HG03354 (cell line): ENCODE results near the gene RIMBP2.

Experiments used
- ATAC-seq: cut with Tn5 transposase; IDR thresholded peaks from one replicate; pipeline ENCODE4 v1.9.1; 2021; ENCODE audit warnings: mild to moderate bottlenecking; ENCODE audit not compliant: unreplicated experiment, poor library complexity, severe bottlenecking

Gene RIMBP2

DNA sequence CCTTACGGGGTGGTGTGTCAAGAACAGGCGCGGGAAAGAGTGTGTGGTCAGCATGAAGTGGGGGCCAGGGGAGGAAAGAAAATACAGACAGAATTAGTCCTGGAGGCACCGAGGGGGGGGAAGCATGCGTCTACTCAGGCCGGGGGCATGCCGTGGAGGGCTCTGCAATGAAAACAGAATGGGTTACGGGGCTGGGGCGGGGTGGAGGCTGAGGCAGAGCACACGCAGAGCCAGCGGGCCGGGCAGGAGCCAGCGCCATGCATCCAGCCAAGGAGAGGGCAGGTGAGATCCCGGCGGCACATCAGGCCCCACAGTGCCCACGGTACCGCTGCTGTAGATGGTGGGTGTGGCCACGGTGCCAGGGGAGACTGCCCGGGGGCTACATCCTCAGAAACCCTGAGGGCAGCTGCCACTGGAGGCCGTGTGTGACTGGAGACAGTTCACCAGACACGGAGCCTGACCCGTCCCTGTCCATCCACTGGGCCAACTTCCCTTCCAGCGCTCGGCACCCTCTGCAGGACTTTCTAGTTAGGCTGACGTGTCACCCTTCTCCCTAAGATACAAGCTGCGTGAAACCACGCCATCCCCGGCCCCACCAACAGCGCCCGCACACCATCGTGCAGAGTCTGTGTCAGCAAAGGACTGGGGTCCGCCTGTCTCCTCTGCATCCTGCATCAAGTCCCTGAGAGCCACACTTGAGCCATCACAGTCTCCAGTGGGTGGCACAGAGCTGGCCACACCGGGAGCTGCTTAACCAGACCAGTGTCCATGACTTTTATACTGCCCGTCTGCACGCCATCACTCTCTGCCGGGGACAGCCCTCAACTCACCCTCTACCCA lies 291.0 kb downstream of the RIMBP2 start:
- no peak for ATAC-seq

DNA sequence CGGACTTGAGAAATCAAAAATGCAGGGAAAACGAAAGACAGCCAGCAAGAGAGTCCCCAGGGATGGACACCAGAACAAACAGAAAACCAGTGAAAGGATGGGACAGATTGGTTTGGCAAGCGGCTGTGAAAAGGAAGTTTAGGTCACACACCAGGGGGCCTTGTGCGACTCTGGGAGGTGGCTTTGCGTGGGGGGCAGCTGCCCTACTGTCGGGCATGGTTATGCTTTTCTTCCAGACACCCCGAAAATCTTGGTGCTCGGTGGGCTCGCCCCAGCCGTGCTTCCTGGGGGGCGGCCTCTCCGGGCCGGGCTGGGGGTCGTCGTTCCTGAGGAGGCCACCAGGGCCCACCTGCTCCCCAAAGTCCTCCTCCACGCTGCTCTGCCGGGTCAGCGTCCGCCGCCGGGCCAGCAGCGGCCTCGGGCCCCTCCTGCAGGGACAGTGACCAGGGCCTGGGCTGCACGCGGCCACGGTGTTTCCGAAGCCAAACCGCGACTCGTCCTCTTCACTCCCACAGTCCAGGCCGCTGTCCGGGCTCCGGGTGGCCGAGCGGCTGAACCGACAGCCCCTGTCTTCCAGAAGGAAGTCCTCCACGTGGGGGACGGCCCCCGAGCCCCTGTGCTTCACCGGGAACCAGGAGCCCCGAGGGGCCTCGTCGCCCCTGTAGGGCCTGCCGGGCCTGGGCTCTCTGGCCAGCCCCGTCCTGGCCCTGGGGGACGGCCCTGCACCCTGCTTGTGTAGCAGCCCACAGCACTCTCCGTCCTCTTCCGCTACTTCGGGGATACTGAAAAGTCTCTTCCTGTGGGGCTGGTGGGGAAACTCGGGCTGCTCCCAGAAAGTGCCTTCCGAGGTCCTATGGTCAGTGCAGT lies 291.9 kb downstream of the RIMBP2 start:
- ATAC-seq, result no peak

GRCh38 chr12:130423136-130423535 lies 293.0 kb downstream of the RIMBP2 start:
- no peak for ATAC-seq

- ATAC-seq, result no peak
Observed at GRCh38 chr12:130422676-130423075, 293.4 kb downstream of the RIMBP2 start.

GRCh38 chr12:130421896-130422295 lies 294.2 kb downstream of the RIMBP2 start:
- ATAC-seq, result no peak

GRCh38 chr12:130420071-130420470 lies 296.0 kb downstream of the RIMBP2 start:
- no peak for ATAC-seq

DNA sequence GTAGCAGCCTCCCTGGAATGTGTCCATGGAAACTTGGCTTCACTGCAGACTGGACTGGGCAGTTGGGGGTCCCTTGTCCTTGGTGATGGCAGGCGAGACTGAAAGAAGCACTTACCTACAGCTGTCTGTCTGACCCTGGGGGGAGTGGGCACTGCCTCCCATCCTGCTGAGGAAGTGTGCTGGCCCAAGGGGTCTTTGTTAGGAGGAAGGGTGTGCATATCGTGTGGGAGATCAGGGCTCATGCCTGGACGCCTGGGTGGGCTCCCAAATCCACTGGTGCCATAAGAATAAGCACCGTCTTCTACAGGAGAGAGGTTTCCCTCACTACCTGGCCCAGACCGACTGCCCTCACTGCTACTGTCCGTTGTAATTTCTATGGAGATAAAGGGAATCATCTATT lies 297.0 kb downstream of the RIMBP2 start:
- no peak for ATAC-seq

DNA sequence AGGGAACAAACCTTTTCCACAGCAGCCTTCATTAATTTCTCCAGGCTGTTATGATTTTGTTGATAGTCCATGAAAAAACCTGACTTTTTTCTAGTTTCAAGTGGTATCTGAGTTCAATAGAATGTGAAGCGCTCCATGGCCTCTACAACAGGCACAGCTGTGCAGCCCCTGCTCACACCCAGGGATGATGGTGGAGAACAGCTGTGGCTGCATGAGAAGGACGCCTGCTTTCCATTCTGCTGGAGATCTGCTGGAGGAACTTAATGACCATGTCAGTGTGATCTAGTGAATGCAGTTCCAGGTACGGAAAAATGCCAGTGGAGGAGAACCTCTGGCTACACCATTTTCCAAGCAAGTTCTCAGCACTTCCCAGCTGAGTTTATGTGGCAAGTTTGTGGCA lies 297.8 kb downstream of the RIMBP2 start:
- ATAC-seq, result no peak

- ATAC-seq, result no peak
Observed at GRCh38 chr12:130414381-130414780, 301.7 kb downstream of the RIMBP2 start.

- no peak for ATAC-seq
Observed at GRCh38 chr12:130413909-130414308, 302.2 kb downstream of the RIMBP2 start.

GRCh38 chr12:130412384-130412783 lies 303.7 kb downstream of the RIMBP2 start:
- no peak for ATAC-seq

GRCh38 chr12:130405332-130405731 lies 310.8 kb downstream of the RIMBP2 start:
- no peak for ATAC-seq

DNA sequence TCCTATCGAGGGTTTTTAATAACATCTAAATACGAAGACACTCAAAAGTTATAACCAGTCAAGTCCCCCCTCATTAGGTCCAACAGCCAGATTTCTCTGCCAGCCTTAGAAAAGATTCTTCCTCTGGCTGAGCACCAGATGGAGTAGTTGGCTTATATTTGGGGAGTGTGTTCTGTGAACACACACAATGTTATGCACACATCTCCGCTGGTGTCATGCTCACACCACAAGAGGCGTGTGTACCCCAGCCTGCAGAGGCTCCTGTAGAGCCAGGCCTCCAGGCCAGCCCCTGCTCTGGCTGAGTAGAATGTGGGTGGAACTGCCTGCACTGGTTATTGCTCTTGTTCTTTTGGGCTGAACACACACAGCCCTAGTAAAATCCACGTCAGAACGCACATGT lies 314.4 kb downstream of the RIMBP2 start:
- no peak for ATAC-seq

DNA sequence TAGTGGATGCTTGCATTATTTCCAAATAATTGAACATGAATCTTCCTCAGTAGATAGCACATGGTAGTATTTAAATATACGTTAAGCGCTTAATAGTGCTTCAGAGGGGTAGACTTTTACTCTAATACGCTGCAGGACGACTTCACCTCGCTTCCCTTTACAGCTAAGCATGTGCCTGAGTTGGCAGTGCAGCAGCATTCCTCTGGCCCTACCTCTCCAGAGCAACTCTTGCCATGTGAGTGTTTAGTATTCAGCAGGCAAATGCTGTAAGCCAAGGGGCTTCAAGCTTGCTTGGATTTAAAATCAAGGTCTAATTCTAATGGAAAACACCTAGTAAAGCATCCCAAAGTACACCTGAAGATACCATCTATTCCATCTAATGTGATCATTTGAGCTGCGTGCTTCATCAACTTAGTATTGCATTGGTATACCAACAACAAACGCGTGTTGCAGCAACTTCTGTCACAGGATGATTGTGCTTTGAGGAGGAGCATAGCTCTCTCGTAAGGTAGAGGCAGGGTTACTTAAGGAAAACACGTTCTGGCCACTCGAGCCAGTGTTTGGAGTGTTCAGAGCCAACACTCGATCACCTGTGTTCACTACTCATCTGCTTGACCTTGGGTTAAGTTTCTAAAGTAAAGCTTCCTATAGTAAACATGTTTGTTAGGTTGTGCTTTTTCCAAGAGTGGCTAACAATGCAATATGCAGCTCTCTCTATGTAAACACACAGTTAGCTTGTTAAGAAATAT lies 317.8 kb downstream of the RIMBP2 start:
- ATAC-seq, result no peak

DNA sequence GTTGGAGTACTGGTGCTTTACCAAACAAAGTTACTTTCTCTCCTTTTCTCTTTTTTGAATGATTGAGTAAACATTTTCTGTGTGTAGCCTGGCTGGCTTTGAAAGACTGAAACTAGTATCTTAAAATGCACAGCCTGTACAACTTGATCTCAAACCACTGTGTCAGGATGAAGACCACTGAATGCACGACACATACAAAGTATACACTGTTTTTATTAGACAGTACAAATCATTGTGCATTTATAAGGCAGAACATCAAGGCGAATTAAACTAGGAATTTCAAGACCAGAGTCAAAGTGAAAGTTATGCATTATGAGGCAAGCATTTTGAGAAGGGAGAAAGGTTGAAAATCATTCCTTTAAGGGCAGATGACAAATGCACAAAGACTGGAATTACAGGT lies 319.4 kb downstream of the RIMBP2 start:
- ATAC-seq, result no peak

GRCh38 chr12:130394906-130395305 lies 321.2 kb downstream of the RIMBP2 start:
- no peak for ATAC-seq

DNA sequence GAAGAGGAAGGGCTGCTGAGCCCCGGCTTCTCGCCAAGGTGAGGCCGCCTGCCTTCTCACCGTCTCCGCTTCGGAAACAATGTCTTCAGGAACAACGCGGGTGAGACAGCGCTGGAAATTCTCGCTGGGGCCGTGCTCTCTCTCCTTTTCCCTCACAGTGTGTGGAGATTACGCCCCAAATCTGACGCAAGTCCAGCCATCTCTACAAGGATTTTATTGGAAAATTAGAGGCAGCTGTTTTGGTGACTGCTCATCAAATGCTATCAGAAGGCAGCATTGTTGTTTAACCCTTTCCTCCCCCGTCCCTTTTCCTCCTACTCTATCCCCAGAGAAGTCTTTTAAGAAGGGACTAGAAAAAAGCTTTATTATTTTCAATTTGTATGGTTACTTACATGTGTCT lies 324.9 kb downstream of the RIMBP2 start:
- no peak for ATAC-seq

DNA sequence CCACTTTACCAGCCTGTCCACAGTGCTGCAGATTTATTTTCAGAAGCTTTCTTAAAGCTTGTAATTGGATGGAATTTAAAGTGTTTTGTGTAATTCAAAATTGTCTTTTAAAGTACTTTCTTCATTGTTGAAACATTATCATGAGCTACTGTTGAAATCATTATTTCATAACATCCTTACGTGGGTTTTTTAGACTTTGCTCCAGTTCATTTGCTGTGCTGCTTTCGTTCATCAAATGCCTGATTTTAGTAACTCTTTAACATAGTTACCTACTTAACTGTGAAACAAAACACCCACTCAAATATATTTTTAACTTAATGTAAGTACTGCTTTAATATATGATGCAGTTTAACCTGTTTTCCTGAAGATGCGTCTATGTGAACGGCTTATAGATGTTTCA lies 330.9 kb downstream of the RIMBP2 start:
- ATAC-seq, result no peak

- ATAC-seq, result no peak
Observed at GRCh38 chr12:130384234-130384633, 331.9 kb downstream of the RIMBP2 start.

GRCh38 chr12:130382818-130383217 lies 333.3 kb downstream of the RIMBP2 start:
- no peak for ATAC-seq
